Trophoblast cell (in vitro differentiated cells and primary cell): ENCODE measurements around the gene POC1A.

Source experiments
- DNase-seq, 2 donors: peaks; one replicate each; pipeline ENCODE4 v3.0.0-alpha.2; 2016
- H2AFZ ChIP-seq: 2 replicates; pipeline ENCODE4 v1.6.1; 2013; ENCODE audit warnings: low read length, moderate library complexity, mild to moderate bottlenecking; ENCODE audit not compliant: insufficient read depth, poor library complexity
- H2AK5ac ChIP-seq: 2 replicates; pipeline ENCODE4 v1.6.1; 2013; ENCODE audit warnings: mild to moderate bottlenecking, low read length
- H2BK120ac ChIP-seq: 2 replicates; pipeline ENCODE4 v1.6.1; 2013; ENCODE audit warnings: low read length, mild to moderate bottlenecking, moderate library complexity; ENCODE audit not compliant: insufficient read depth, poor library complexity
- H2BK12ac ChIP-seq: 2 replicates; pipeline ENCODE4 v1.6.1; 2013; ENCODE audit warnings: mild to moderate bottlenecking, low read length, moderate library complexity
- H2BK5ac ChIP-seq: 2 replicates; pipeline ENCODE4 v1.6.1; 2013; ENCODE audit warnings: low read length, low read depth, moderate library complexity, mild to moderate bottlenecking; ENCODE audit not compliant: poor library complexity
- H3K14ac ChIP-seq: 2 replicates; pipeline ENCODE4 v1.6.1; 2013; ENCODE audit warnings: mild to moderate bottlenecking, low read length
- H3K18ac ChIP-seq: 2 replicates; pipeline ENCODE4 v1.6.1; 2013; ENCODE audit warnings: mild to moderate bottlenecking, low read length
- H3K23ac ChIP-seq: 2 replicates; pipeline ENCODE4 v1.6.1; 2013; ENCODE audit warnings: low read length
- H3K27ac ChIP-seq: 2 replicates; pipeline ENCODE4 v1.5.1; 2013; ENCODE audit warnings: low read depth, mild to moderate bottlenecking, inconsistent platforms, low read length, moderate library complexity
- H3K27me3 ChIP-seq: 2 replicates; pipeline ENCODE4 v1.6.1; 2013; ENCODE audit warnings: inconsistent platforms, mild to moderate bottlenecking, low read length, moderate library complexity; ENCODE audit not compliant: insufficient read depth
- H3K36me3 ChIP-seq, 2 experiments: 1 replicate in 1 of 2; 2 replicates in 1 of 2; pipeline ENCODE4 v1.6.1; 2013; ENCODE audit warnings: low read length in 2 of 2, mild to moderate bottlenecking in 2 of 2, moderate library complexity in 1 of 2; ENCODE audit not compliant: insufficient read depth in 2 of 2, control insufficient read depth in 1 of 2
- H3K4ac ChIP-seq: 2 replicates; pipeline ENCODE4 v1.6.1; 2013; ENCODE audit warnings: low read depth, mild to moderate bottlenecking, low read length, moderate library complexity
- H3K4me1 ChIP-seq, 2 experiments: 1 replicate in 1 of 2; 2 replicates in 1 of 2; pipeline ENCODE4 v1.6.1; 2013; ENCODE audit warnings: low read length in 2 of 2, mild to moderate bottlenecking in 2 of 2, moderate library complexity in 1 of 2; ENCODE audit not compliant: insufficient read depth in 2 of 2, control insufficient read depth in 1 of 2
- H3K4me2 ChIP-seq: 2 replicates; pipeline ENCODE4 v1.6.1; 2013; ENCODE audit warnings: inconsistent platforms, mild to moderate bottlenecking, low read length, moderate library complexity
- H3K4me3 ChIP-seq: 2 replicates; pipeline ENCODE4 v1.5.1; 2013; ENCODE audit warnings: mild to moderate bottlenecking, low read depth, low read length, inconsistent platforms
- H3K79me1 ChIP-seq: one replicate; pipeline ENCODE4 v1.6.1; 2013; ENCODE audit warnings: low read length
- H3K79me2 ChIP-seq: 2 replicates; pipeline ENCODE4 v1.6.1; 2013; ENCODE audit warnings: low read length, mild to moderate bottlenecking; ENCODE audit not compliant: control insufficient read depth, insufficient read depth, poor library complexity
- H3K9ac ChIP-seq: 2 replicates; pipeline ENCODE4 v1.6.1; 2013; ENCODE audit warnings: mild to moderate bottlenecking, low read length
- H3K9me3 ChIP-seq: 2 replicates; pipeline ENCODE4 v1.6.1; 2013; ENCODE audit warnings: low read depth, mild to moderate bottlenecking, control low read depth, inconsistent platforms, low read length; ENCODE audit not compliant: insufficient read depth
- H4K12ac ChIP-seq: 2 replicates; pipeline ENCODE4 v1.6.1; 2013; ENCODE audit warnings: low read depth, mild to moderate bottlenecking, low read length, moderate library complexity
- H4K8ac ChIP-seq: 2 replicates; pipeline ENCODE4 v1.6.1; 2013; ENCODE audit warnings: low read depth, mild to moderate bottlenecking, low read length, moderate library complexity
- H4K91ac ChIP-seq: one replicate; pipeline ENCODE4 v1.6.1; 2013; ENCODE audit warnings: low read depth, mild to moderate bottlenecking, low read length, moderate library complexity
- WGBS: extraction: QIAGEN DNeasy Blood & Tissue Kit; methylation state at CpG from one replicate; pipeline ENCODE4 v1.1.7; 2013; ENCODE audit warnings: missing lambda C conversion rate; ENCODE audit not compliant: insufficient read length, insufficient coverage; ENCODE audit errors: extremely low coverage; 5-methylcytosine and 5-hydroxymethylcytosine counted together

The POC1A gene

DNA sequence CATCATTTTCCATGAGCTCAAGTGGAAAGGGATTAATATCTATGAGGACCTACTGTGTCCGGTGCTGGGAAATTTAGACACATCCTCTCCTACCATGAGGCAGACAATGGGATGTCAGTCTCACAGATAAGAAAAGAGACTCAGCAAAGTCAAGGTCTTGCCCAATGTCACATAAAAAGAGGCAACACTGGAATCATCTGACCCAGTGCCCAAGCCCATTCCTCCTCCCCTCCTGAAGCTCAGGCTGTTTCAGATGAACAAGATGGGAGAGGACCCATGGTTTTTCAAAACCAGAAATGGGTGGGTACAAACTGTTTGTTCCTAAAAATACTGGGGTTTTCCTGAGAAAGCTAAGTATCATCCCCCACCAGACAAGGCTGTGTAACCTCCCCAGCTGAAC lies 22.2 kb downstream of the POC1A start:
- H2BK12ac ChIP-seq, result no peak overlapping the region
- peaks cover 14 to 15% of the 10 kb centered on the region in 2 experiments for H3K36me3 ChIP-seq
- peaks cover 2% of the 10 kb centered on the region for H3K79me1 ChIP-seq
- no peak overlapping the region for H4K8ac ChIP-seq
- peaks cover 4% of the 10 kb centered on the region in 2 experiments for H3K4me1 ChIP-seq
- H2AFZ ChIP-seq, result no peak overlapping the region
- DNase-seq, result no peak
- H2AK5ac ChIP-seq, result no peak overlapping the region
- H3K9me3 ChIP-seq, result peaks cover 1% of the 10 kb centered on the region
- H3K14ac ChIP-seq, result no peak overlapping the region
- H3K27ac ChIP-seq, result no peak overlapping the region
- H3K79me2 ChIP-seq, result no peaks in the 10 kb centered on the region
- no peak overlapping the region for H3K4me3 ChIP-seq
- no peak overlapping the region for H3K18ac ChIP-seq
- no peak overlapping the region for H3K4ac ChIP-seq
- no peak overlapping the region for H2BK120ac ChIP-seq
- H3K4me2 ChIP-seq, result no peak overlapping the region
- H2BK5ac ChIP-seq, result no peak overlapping the region
- no peak overlapping the region for H3K9ac ChIP-seq
- no peaks in the 10 kb centered on the region for H3K27me3 ChIP-seq
- no peak overlapping the region for H3K23ac ChIP-seq
- no CpG with 5 or more reads among the region's 1 CpG for WGBS
- no peak overlapping the region for H4K91ac ChIP-seq
- H4K12ac ChIP-seq, result no peak overlapping the region

DNA sequence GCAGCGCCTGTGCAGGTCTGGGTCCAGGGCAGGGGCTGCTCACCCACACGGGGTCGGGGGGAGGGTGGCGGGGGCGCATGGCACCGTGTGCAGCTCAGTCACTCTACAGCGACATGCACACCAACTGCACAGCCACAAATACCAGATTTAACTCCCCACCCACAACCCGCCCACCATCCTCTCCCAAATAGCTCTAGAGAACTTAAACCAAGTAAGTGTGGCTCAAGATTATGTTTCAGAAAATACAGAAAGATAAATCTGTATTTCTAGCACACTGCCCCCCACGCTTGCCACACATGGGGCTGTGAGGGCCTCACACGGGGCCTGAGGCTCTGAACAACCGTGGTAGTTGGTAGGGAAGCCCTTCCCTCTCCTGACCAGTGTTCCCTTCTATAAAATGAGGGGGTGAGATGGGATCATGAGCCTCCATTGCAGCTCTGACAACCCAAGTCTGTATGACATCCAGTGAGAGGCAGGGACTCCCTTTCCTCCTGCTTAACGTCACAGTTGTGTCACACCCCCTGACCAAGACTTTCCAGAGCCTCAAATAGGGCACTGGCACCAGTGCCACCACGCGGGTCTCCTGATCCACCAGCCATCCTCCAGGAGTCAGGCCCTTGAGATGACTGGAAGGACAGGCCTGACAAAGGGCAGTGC lies 23.1 kb downstream of the POC1A start:
- Histone ChIP-seq H3K79me1 (peaks cover 2% of the 10 kb centered on the region), H3K27ac (no peak overlapping the region), H3K36me3 (peaks cover 12 to 14% of the 10 kb centered on the region in 2 experiments), H3K23ac (no peak overlapping the region), H3K27me3 (no peaks in the 10 kb centered on the region), H4K12ac (no peak overlapping the region), H2BK120ac (no peak overlapping the region), H4K8ac (no peak overlapping the region), H3K9ac (no peak overlapping the region), H3K18ac (no peak overlapping the region), H3K14ac (no peak overlapping the region), H2BK5ac (no peak overlapping the region), H4K91ac (no peak overlapping the region), H3K9me3 (peaks cover 1% of the 10 kb centered on the region), H3K4me2 (no peak overlapping the region), H2BK12ac (no peak overlapping the region), H3K4me3 (no peak overlapping the region), H3K4ac (no peak overlapping the region), H3K79me2 (no peaks in the 10 kb centered on the region), H3K4me1 (peaks cover 4% of the 10 kb centered on the region in 2 experiments), H2AK5ac (no peak overlapping the region), H2AFZ (no peak overlapping the region)
- WGBS, result no CpG with 5 or more reads among the region's 14 CpGs
- no peak for DNase-seq

DNA sequence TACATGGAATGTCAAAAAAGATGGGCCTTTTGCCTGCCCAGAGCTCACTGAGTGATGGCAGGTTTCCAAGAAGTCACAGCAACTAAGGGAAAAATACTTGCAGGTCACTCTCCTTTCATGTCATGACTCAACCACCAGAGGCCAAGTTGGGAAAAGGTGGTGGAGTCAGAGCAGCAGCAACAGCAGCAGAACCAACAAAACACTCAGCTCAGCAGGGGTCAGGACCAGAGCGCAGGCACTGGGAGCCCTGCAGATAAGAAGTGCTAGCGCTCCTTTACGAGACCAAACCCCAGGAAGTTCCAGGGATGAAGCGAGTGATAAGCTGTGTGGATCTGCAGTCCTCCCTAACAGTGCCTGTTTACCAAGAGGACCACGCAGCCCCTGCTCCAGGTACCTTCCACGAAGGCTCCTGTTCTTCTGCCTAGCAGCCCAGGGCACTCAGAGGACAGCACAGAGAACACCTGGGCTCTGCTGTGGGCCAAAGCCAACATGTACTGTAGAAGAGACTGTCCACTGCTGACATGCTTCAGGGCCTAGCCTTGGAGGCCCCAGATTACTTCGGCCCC lies 26.0 kb downstream of the POC1A start:
- Histone ChIP-seq H3K27me3 (no peaks in the 10 kb centered on the region), H2AFZ (no peak overlapping the region), H3K4me3 (no peak overlapping the region), H3K9me3 (peaks cover 1% of the 10 kb centered on the region), H3K9ac (no peak overlapping the region), H3K4me1 (peaks cover 4% of the 10 kb centered on the region in 2 experiments), H3K4ac (peak overlapping the region; percentile 9), H3K36me3 (peaks cover 8 to 14% of the 10 kb centered on the region in 2 experiments), H3K79me1 (peaks cover 2% of the 10 kb centered on the region), H4K12ac (no peak overlapping the region), H2BK5ac (peak overlapping the region; percentile 38), H3K79me2 (no peaks in the 10 kb centered on the region), H3K27ac (peak overlapping the region; percentile 52), H2BK120ac (no peak overlapping the region), H3K14ac (no peak overlapping the region), H3K4me2 (no peak overlapping the region), H4K91ac (peak overlapping the region; percentile 15), H4K8ac (no peak overlapping the region), H2BK12ac (no peak overlapping the region), H3K23ac (no peak overlapping the region), H2AK5ac (no peak overlapping the region), H3K18ac (no peak overlapping the region)
- peak; percentile 13 to 54 for DNase-seq
- no CpG with 5 or more reads among the region's 7 CpGs for WGBS

DNA sequence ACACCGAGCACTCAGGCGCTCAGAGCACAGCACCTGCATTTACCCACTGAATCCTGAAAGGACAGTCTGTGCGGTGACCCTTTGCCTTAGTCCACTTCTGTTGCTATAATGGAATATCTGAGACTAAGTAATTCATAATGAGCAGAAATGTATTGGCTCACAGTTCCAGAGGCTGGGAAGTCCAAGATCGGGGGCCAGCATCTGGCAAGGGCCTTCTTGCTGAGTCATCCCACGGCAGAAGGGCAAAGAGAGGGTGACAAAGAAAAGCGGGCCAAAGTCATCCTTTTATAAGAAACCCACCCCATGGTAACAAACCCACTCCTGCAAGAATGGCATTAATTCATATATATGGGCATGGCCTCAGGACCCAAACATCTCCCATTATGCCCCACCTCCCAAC lies 27.7 kb downstream of the POC1A start:
- WGBS, result no CpG with 5 or more reads among the region's 6 CpGs
- Histone ChIP-seq H2BK12ac (no peak overlapping the region), H4K8ac (no peak overlapping the region), H2AK5ac (no peak overlapping the region), H2BK5ac (no peak overlapping the region), H3K27ac (no peak overlapping the region), H3K9ac (no peak overlapping the region), H3K27me3 (no peaks in the 10 kb centered on the region), H3K4me2 (no peak overlapping the region), H3K4me1 (peaks cover 4% of the 10 kb centered on the region in 2 experiments), H3K79me2 (no peaks in the 10 kb centered on the region), H3K14ac (no peak overlapping the region), H3K36me3 (peaks cover 16 to 22% of the 10 kb centered on the region in 2 experiments), H2BK120ac (no peak overlapping the region), H3K79me1 (peaks cover 2% of the 10 kb centered on the region), H3K18ac (no peak overlapping the region), H2AFZ (no peak overlapping the region), H4K91ac (no peak overlapping the region), H3K4me3 (no peak overlapping the region), H3K9me3 (peaks cover 1% of the 10 kb centered on the region), H3K4ac (no peak overlapping the region), H3K23ac (no peak overlapping the region), H4K12ac (no peak overlapping the region)
- no peak for DNase-seq
